H1 (cell line): ENCODE results near the gene NXPH2. TPM values are rescaled to one million over a fixed set of nuclear protein-coding genes. Genes with fewer than 3 reads are reported as not detected.

Experiments used
- CTCF ChIA-PET: fragments of 300-600 bp; sonication (Branson Sonifier 250); formaldehyde crosslinking; loops from one replicate; lab custom pipeline; 2021; ENCODE audit not compliant: partially characterized antibody; lab: Charles Lee
- POLR2A ChIA-PET: fragments of 300-600 bp; sonication (Branson Sonifier 250); formaldehyde crosslinking; loops from one replicate; lab custom pipeline; 2021; ENCODE audit warnings: inconsistent platforms; ENCODE audit not compliant: partially characterized antibody; lab: Charles Lee
- DNase-seq, 2 experiments: peaks; one replicate each; pipeline versions ENCODE4 v3.0.0 to v3.0.0-alpha.2; 2010 to 2022; ENCODE audit warnings: low spot score in 2 of 2, low read depth in 1 of 2, mixed read lengths in 1 of 2
- FAIRE-seq: peaks from 2 replicates; lab custom pipeline; 2011; peaks lifted over from hg19 to GRCh38; lab: Jason Lieb, UNC
- H2AFZ ChIP-seq: 2 replicates; pipeline ENCODE4 v1.8.1; 2012; ENCODE audit warnings: low read length, inconsistent platforms
- H2AK5ac ChIP-seq: 2 replicates; pipeline ENCODE4 v1.6.1; 2013; ENCODE audit warnings: low read depth, low read length
- H2BK120ac ChIP-seq: replicated peaks from 2 replicates; pipeline ENCODE3; 2013; ENCODE audit warnings: low read depth, low read length, inconsistent platforms
- H2BK12ac ChIP-seq: 2 replicates; pipeline ENCODE4 v1.6.1; 2013; ENCODE audit warnings: low read depth, low read length
- H2BK15ac ChIP-seq: 2 replicates; pipeline ENCODE4 v1.6.1; 2013; ENCODE audit warnings: low read length
- H2BK20ac ChIP-seq: 2 replicates; pipeline ENCODE4 v1.6.1; 2013; ENCODE audit warnings: low read length
- H2BK5ac ChIP-seq: 2 replicates; pipeline ENCODE4 v1.6.1; 2013; ENCODE audit warnings: low read depth, low read length
- H3K14ac ChIP-seq: 2 replicates; pipeline ENCODE4 v1.6.1; 2013; ENCODE audit warnings: inconsistent platforms; ENCODE audit not compliant: insufficient read length
- H3K18ac ChIP-seq: 2 replicates; pipeline ENCODE4 v1.6.1; 2013; ENCODE audit warnings: low read length; ENCODE audit errors: extremely low read depth
- H3K23ac ChIP-seq: 2 replicates; pipeline ENCODE4 v1.6.1; 2013; ENCODE audit warnings: inconsistent platforms; ENCODE audit not compliant: insufficient read length
- H3K23me2 ChIP-seq: 2 replicates; pipeline ENCODE4 v1.6.1; 2013; ENCODE audit warnings: low read depth, low read length
- H3K27ac ChIP-seq: 2 replicates; pipeline ENCODE4 v1.6.1; 2011; ENCODE audit warnings: low read depth, low read length, inconsistent platforms
- H3K27me3 ChIP-seq, 4 experiments: replicated peaks in 1 of 4; 1 replicate in 1 of 4; 2 replicates in 3 of 4; pipeline versions ENCODE4 v1.6.1 to v1.8.1; 2011 to 2013; ENCODE audit warnings: low read length in 3 of 4, mild to moderate bottlenecking in 3 of 4, inconsistent platforms in 2 of 4, mixed read lengths in 2 of 4, moderate library complexity in 1 of 4; ENCODE audit not compliant: control insufficient read depth in 3 of 4, insufficient read depth in 3 of 4; ENCODE audit errors: extremely low read depth in 1 of 4
- H3K36me3 ChIP-seq, 4 experiments: 2 replicates each; pipeline versions ENCODE4 v1.6.1 to v1.8.1; 2011 to 2013; ENCODE audit warnings: mild to moderate bottlenecking in 4 of 4, low read length in 3 of 4, moderate library complexity in 2 of 4, control low read depth in 1 of 4, inconsistent platforms in 1 of 4; ENCODE audit not compliant: insufficient read depth in 4 of 4, control insufficient read depth in 2 of 4
- H3K4ac ChIP-seq: replicated peaks from 2 replicates; pipeline ENCODE3; 2013; ENCODE audit warnings: low read length, low read depth, mixed read lengths, inconsistent platforms; ENCODE audit not compliant: insufficient read length
- H3K4me1 ChIP-seq, 4 experiments: replicated peaks in 1 of 4; 1 replicate in 1 of 4; 2 replicates in 3 of 4; pipeline versions ENCODE4 v1.6.1 to v1.8.1; 2011 to 2013; ENCODE audit warnings: low read length in 3 of 4, inconsistent platforms in 2 of 4, mixed read lengths in 1 of 4; ENCODE audit not compliant: insufficient read depth in 4 of 4, control insufficient read depth in 3 of 4
- H3K4me2 ChIP-seq, 2 experiments: 2 replicates each; pipeline versions ENCODE4 v1.6.1 to v1.8.1; 2011 to 2013; ENCODE audit warnings: low read depth in 2 of 2, low read length in 2 of 2, control low read depth in 1 of 2, inconsistent platforms in 1 of 2, mild to moderate bottlenecking in 1 of 2; ENCODE audit not compliant: insufficient read depth in 1 of 2
- H3K4me3 ChIP-seq, 4 experiments: fragments of 200-600, 300-600 bp in 1 of 4; sonication (generic), shearing (Covaris generic), sonication (Bioruptor Twin) in 1 of 4; 2 replicates each; pipeline versions ENCODE4 v1.5.1 to v1.8.1; 2011 to 2016; ENCODE audit warnings: low read length in 4 of 4, low read depth in 3 of 4, control low read depth in 2 of 4, inconsistent platforms in 2 of 4, mild to moderate bottlenecking in 2 of 4, mixed read lengths in 1 of 4, moderate library complexity in 1 of 4; ENCODE audit not compliant: insufficient read depth in 2 of 4; ENCODE audit errors: extremely low read depth in 1 of 4
- H3K56ac ChIP-seq: replicated peaks from 2 replicates; pipeline ENCODE3; 2013; ENCODE audit warnings: low read depth, mild to moderate bottlenecking, mixed read lengths, low read length, inconsistent platforms; ENCODE audit not compliant: insufficient read length
- H3K79me1 ChIP-seq: 2 replicates; pipeline ENCODE4 v1.6.1; 2013; ENCODE audit warnings: low read depth, low read length, control low read depth
- H3K79me2 ChIP-seq, 2 experiments: 2 replicates each; pipeline versions ENCODE4 v1.6.1 to v1.8.1; 2012 to 2013; ENCODE audit warnings: low read length in 2 of 2, mild to moderate bottlenecking in 2 of 2, inconsistent platforms in 1 of 2; ENCODE audit not compliant: insufficient read depth in 2 of 2, control insufficient read depth in 1 of 2
- H3K9ac ChIP-seq, 4 experiments: replicated peaks in 1 of 4; 1 replicate in 1 of 4; 2 replicates in 3 of 4; pipeline versions ENCODE4 v1.6.1 to v1.8.1; 2011 to 2013; ENCODE audit warnings: low read depth in 3 of 4, low read length in 3 of 4, control low read depth in 2 of 4, mild to moderate bottlenecking in 2 of 4, moderate library complexity in 2 of 4, inconsistent platforms in 1 of 4; ENCODE audit errors: extremely low read depth in 1 of 4
- H3K9me3 ChIP-seq, 2 experiments: 2 replicates each; pipeline versions ENCODE4 v1.6.1 to v1.8.1; 2012 to 2013; ENCODE audit warnings: mild to moderate bottlenecking in 2 of 2, moderate library complexity in 2 of 2, control low read depth in 1 of 2, inconsistent platforms in 1 of 2, low read depth in 1 of 2, low read length in 1 of 2, mixed read lengths in 1 of 2; ENCODE audit not compliant: insufficient read depth in 2 of 2
- H4K20me1 ChIP-seq, 2 experiments: replicated peaks in 1 of 2; 2 replicates each; pipeline versions ENCODE3 to v1.8.1; 2011 to 2013; ENCODE audit warnings: inconsistent platforms in 2 of 2, low read length in 2 of 2, mild to moderate bottlenecking in 1 of 2; ENCODE audit not compliant: insufficient read depth in 2 of 2, control insufficient read depth in 1 of 2
- H4K5ac ChIP-seq: 2 replicates; pipeline ENCODE4 v1.6.1; 2013; ENCODE audit warnings: low read length, low read depth, mixed read lengths, inconsistent platforms; ENCODE audit not compliant: insufficient read length
- H4K8ac ChIP-seq: 2 replicates; pipeline ENCODE4 v1.8.0; 2013; ENCODE audit warnings: mild to moderate bottlenecking, moderate library complexity, low read length, inconsistent platforms; ENCODE audit not compliant: insufficient read depth; ENCODE audit errors: extremely low read depth
- H4K91ac ChIP-seq: replicated peaks from 2 replicates; pipeline ENCODE3; 2013; ENCODE audit warnings: low read length, mixed read lengths, inconsistent platforms; ENCODE audit not compliant: insufficient read length
- CBX8 ChIP-seq: fragments of 300-800, 300-1000 bp; sonication (generic); IDR thresholded peaks from 2 replicates; pipeline ENCODE4 v1.7.1; 2016; ENCODE audit warnings: low read depth, low read length, borderline replicate concordance
- CTBP2 ChIP-seq: IDR thresholded peaks from 2 replicates; pipeline ENCODE4 v1.7.0; 2011; ENCODE audit warnings: borderline replicate concordance, mild to moderate bottlenecking, moderate library complexity, mixed read lengths, low read length; ENCODE audit not compliant: insufficient read depth, insufficient read length
- EP300 ChIP-seq, 2 experiments: IDR thresholded peaks; 1 replicate in 1 of 2; 2 replicates in 1 of 2; pipeline ENCODE4 v1.6.1; 2011 to 2012; ENCODE audit warnings: low read depth in 2 of 2, low read length in 2 of 2, mild to moderate bottlenecking in 2 of 2, borderline replicate concordance in 1 of 2, inconsistent platforms in 1 of 2, moderate library complexity in 1 of 2
- FOSL1 ChIP-seq: IDR thresholded peaks from 2 replicates; pipeline ENCODE4 v1.6.1; 2011; ENCODE audit warnings: mild to moderate bottlenecking, low read depth, low read length, moderate library complexity; ENCODE audit not compliant: insufficient read depth
- GTF2F1 ChIP-seq: IDR thresholded peaks from 2 replicates; pipeline ENCODE4 v1.6.1; 2012; ENCODE audit warnings: low read depth, low read length, improper control_type of control experiment, borderline replicate concordance
- KDM4A ChIP-seq: IDR thresholded peaks from one replicate; pipeline ENCODE4 v1.7.1; 2012; ENCODE audit warnings: low read depth, mild to moderate bottlenecking, moderate library complexity, low read length, inconsistent platforms; ENCODE audit not compliant: severe bottlenecking
- POLR2A ChIP-seq, 2 experiments: IDR thresholded peaks; 1 replicate in 1 of 2; 2 replicates in 1 of 2; pipeline ENCODE4 v1.6.1; 2011; ENCODE audit warnings: low read depth in 2 of 2, low read length in 2 of 2, mild to moderate bottlenecking in 2 of 2; ENCODE audit errors: control extremely low read depth in 1 of 2
- RBBP5 ChIP-seq: IDR thresholded peaks from 2 replicates; pipeline ENCODE4 v1.7.1; 2012; ENCODE audit warnings: low read depth, mild to moderate bottlenecking, inconsistent platforms, low read length, moderate library complexity, borderline replicate concordance
- RXRA ChIP-seq: IDR thresholded peaks from 2 replicates; pipeline ENCODE4 v1.6.1; 2011; ENCODE audit warnings: low read depth, mild to moderate bottlenecking, low read length, moderate library complexity; ENCODE audit not compliant: insufficient read depth
- SAP30 ChIP-seq: fragments of 300-600 bp; sonication (generic); IDR thresholded peaks from 2 replicates; pipeline ENCODE4 v1.7.1; 2012; ENCODE audit warnings: low read length, moderate library complexity, mild to moderate bottlenecking, inconsistent platforms; ENCODE audit not compliant: insufficient read depth, insufficient replicate concordance
- SIN3A ChIP-seq, 2 experiments: IDR thresholded peaks in 1 of 2; conservative IDR thresholded peaks in 1 of 2; 2 replicates each; pipeline ENCODE4 v1.6.1; 2011 to 2012; ENCODE audit warnings: low read length in 2 of 2, improper control_type of control experiment in 1 of 2, low read depth in 1 of 2, mild to moderate bottlenecking in 1 of 2
- SP1 ChIP-seq: IDR thresholded peaks from 2 replicates; pipeline ENCODE4 v1.6.1; 2011; ENCODE audit warnings: low read depth, low read length
- SRF ChIP-seq: IDR thresholded peaks from 2 replicates; pipeline ENCODE4 v1.6.1; 2011; ENCODE audit warnings: mild to moderate bottlenecking, low read depth, low read length, moderate library complexity
- YY1 ChIP-seq: IDR thresholded peaks from 2 replicates; pipeline ENCODE4 v1.6.1; 2011; ENCODE audit warnings: low read depth, mild to moderate bottlenecking, low read length
- WGBS, 2 experiments: shearing (Covaris generic) in 1 of 2; methylation state at CpG; one replicate each; pipeline versions ENCODE4 v1.1.6 to v1.1.7; 2013 to 2015; ENCODE audit warnings: low lambda C conversion rate in 2 of 2, mixed read lengths in 2 of 2, inconsistent platforms in 1 of 2, low coverage in 1 of 2, missing lambda C conversion rate in 1 of 2; ENCODE audit not compliant: insufficient replicate concordance in 2 of 2, insufficient coverage in 1 of 2, insufficient read length in 1 of 2; ENCODE audit errors: extremely low coverage in 1 of 2, missing lambda C conversion rate in 1 of 2; 5-methylcytosine and 5-hydroxymethylcytosine counted together
- polyA plus RNA-seq, 7 experiments: library from polyadenylated mRNA; depleted of rRNA in 3 of 7; stranded (reverse) in 5 of 7; unstranded in 2 of 7; fragments of >200 nt in 5 of 7; fragments of 200-250 nt in 2 of 7; gene quantifications; 1 replicate in 5 of 7; 2 replicates in 1 of 7; 4 replicates in 1 of 7; pipeline versions ENCODE4 v1.2.1 to v1.2.3, GENCODE V29; 2011 to 2013; ENCODE audit warnings: missing spikeins in 2 of 7, mixed read lengths in 2 of 7
- total RNA-seq: library from RNA; stranded (reverse); fragmentation: NEBNext Ultra II Directional; extraction: Animal tissue kit (Norgen Biotek cat#: 25700); gene quantifications from 2 replicates; pipeline ENCODE4 v1.2.1, GENCODE V29; 2021

NXPH2 gene
- total and polyA plus RNA-seq, 2 of the 8 experiments (the other 6 are each of a cell fraction or from before 2014, with no cell fraction given): 1.9 to 6.9 TPM

DNA sequence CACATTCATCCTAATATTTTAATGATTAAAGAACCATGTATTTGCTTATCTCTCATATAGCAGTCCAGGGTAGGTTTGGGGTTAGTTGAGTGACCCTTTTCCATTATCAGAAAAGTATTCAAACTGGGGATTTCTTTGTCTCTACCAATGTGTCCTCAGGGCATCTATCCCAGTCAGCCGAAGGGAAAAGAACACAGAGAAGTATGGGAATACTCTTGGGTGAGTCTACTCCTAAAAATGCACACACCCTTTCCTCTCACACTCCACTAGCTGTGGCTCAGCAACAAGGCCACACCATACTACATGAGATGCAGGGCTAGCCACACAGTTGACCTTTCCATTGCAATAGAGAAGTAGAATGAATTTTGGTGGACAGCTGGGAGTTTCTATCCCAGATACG is 114.3 kb downstream of the NXPH2 start:
- H3K4me2 ChIP-seq: no peak overlapping the region
- 97% methylated on average over 2 of the region's 2 CpGs; no CpG with 5 or more reads in 1 of the 2 experiments for WGBS, 2 experiments
- CTCF ChIA-PET: interaction anchor here (1.0 kb wide), 1 partner anchor 149 kb away, joined by 3 read pairs; no protein-coding TSS in a partner anchor
- TF ChIP-seq YY1: no peak
- no peak for TF ChIP-seq EP300 (IDR thresholded peaks at IDR 0.05; ENCODE audit: borderline replicate concordance in 1 of 2, low read depth in 2 of 2, low read length in 2 of 2)
- no peak for TF ChIP-seq SP1
- TF ChIP-seq SAP30: no peak
- no peak for TF ChIP-seq KDM4A
- TF ChIP-seq FOSL1: no peak
- no peak for TF ChIP-seq RXRA
- no peak for TF ChIP-seq SRF
- TF ChIP-seq GTF2F1: no peak
- no peak for TF ChIP-seq POLR2A (IDR thresholded peaks at IDR 0.05; ENCODE audit: control extremely low read depth in 1 of 2, low read depth in 2 of 2, low read length in 2 of 2)
- TF ChIP-seq CBX8: no peak
- TF ChIP-seq CTBP2: no peak
- no peak for TF ChIP-seq RBBP5
- TF ChIP-seq SIN3A (conservative IDR thresholded peaks at IDR 0.05 in 1 of 2, IDR thresholded peaks at IDR 0.05 in 1 of 2; ENCODE audit: low read depth in 1 of 2, low read length in 2 of 2): no peak

More for the DNA sequence above, 114.3 kb downstream of the NXPH2 start:
- Histone ChIP-seq H3K79me2 (no peaks in the 10 kb centered on the region), H3K4me3 (no peak overlapping the region), H3K18ac (no peak overlapping the region), H3K14ac (no peak overlapping the region), H3K23me2 (no peaks in the 10 kb centered on the region; the same call in 1 of the 2 replicates), H3K36me3 (no peaks in the 10 kb centered on the region), H2BK5ac (no peak overlapping the region), H3K9ac (no peak overlapping the region), H2BK120ac (no peak overlapping the region), H3K27me3 (no peaks in the 10 kb centered on the region), H2AFZ (no peak overlapping the region), H4K91ac (no peak overlapping the region), H4K20me1 (no peaks in the 10 kb centered on the region), H3K9me3 (no peaks in the 10 kb centered on the region), H3K4me1 (peaks cover 0 to 7% (median 4%) of the 10 kb centered on the region in 4 experiments; a peak in 4 of 7 replicates), H3K56ac (no peak overlapping the region), H3K27ac (no peak overlapping the region), H2BK12ac (no peak overlapping the region), H4K8ac (no peak overlapping the region), H3K23ac (no peak overlapping the region), H2BK20ac (no peak overlapping the region), H3K79me1 (no peaks in the 10 kb centered on the region), H4K5ac (no peak overlapping the region), H3K4ac (no peak overlapping the region), H2BK15ac (no peak overlapping the region; the same call in 1 of the 2 replicates), H2AK5ac (no peak overlapping the region)
- POLR2A ChIA-PET: no interaction called here
- no peak for DNase-seq
- FAIRE-seq: no peak
